Daoy (cell line): ENCODE data around the gene GGA1. TPM values are rescaled to one million over a fixed set of nuclear protein-coding genes. Genes with fewer than 3 reads are reported as not detected.

Experiments
- DNase-seq: peaks from one replicate; pipeline ENCODE4 v3.0.0-alpha.2; 2015; ENCODE audit warnings: low read depth
- total RNA-seq: library from RNA; depleted of rRNA; stranded (reverse); fragments of >200 nt; shearing (Covaris generic); gene quantifications from 2 replicates; pipeline ENCODE4 v1.2.3, GENCODE V29; 2014; rRNA removed

GGA1 gene
- total RNA-seq, 1 experiment from 2014 or later: 34.7 TPM

- DNase-seq: no peak
Measured at GRCh38 chr22:37672920-37673455, 64.4 kb downstream of the GGA1 start.

DNA sequence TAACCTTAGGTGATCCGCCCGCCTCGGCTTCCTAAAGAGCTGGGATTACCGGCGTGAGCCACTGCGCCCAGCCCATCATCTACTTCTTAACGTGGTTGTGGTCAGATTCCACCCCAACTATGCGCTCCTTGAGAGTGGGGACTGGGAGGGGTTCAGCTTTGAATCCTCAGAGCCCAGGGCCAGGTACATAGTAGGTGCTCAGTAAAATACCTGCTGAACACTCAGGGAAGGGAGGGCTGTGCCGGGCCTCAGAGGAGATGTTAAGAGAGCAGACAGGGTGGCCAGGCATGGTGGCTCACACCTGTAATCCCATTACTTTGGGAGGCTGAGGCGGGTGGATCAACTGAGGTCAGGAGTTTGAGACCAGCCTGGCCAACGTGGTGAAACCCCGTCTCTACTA lies 65.6 kb downstream of the GGA1 start:
- no peak for DNase-seq

GRCh38 chr22:37674951-37675929 lies 66.6 kb downstream of the GGA1 start, which contains the start of gene LGALS1:
LGALS1 (plus strand) TSS chr22:37675636; CDS start chr22:37675703, 67 bp downstream.
- DNase-seq: peak; percentile 97

DNA sequence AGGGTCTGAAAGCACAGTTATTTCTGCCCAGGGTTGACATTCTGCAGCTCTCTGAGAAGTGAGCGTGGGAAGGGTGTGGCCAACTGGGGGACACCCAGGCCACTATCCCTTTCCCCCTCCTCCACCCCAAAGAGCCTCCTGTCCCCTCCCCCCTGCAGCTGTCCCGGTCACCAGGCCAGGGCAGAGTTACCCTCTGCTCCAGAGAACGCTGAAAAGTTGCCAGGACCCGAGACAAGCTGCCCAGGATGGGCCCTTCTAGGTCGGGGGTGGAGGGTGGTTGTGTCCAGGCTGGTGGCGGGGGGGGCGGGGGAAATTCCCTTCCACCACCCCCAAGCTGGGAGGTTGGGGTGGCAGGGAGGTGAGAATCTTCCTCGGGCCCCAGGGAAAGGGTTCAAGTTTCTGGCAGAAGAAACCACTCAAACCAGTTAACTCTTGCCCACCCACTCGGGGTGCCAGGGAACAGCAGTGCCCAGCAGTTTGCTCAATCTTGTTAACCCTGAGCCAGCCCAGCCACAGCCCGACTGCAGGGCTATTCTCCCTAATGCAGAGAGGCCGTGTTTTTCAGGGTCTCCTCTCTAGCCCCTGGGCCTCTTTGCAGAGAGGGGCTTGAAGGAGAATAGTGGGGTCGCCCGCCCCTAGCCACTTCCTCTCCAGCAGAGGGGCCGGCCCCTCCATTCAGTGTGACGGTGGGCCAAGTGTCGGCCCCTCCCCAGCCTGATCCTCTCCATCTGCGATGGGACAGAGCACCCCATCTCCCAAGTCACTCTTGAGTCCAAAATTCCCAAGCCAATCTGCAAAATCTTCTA lies 67.5 kb downstream of the GGA1 start:
- DNase-seq: peak; percentile 43

DNA sequence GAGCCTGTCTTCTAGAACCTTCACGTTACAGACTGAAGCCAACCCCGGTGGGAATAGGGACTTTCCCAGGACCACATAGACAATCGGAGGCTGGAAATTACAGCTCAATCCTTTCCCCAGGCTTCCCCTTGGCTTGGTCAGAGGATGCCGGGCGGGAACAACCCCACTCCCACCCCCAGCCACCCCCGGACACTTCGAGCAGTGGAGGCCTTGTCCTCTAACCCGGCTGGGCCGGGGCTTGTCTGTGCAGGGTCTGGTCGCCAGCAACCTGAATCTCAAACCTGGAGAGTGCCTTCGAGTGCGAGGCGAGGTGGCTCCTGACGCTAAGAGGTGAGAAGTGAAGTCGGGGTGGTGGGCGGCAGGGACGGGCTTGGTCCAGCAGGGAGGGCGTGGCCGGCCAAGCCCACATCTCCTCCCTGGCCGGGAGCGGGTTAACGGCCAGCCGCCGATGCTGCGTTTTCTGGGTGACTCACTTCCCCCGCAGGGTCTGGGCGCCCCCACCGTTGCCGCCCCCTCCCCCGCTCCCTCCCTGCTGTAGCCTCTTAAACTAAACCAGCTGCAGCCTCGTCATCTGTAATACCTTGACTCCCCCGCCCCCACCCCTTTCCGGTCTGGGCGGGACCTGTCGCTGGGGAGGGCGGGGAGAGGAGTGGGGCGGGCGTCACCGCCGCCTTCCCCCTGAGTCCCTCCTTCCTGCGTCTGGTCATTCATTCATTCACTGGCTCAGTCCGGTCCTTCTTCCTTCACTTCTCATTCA lies 68.3 kb downstream of the GGA1 start:
- peak; percentile 96 for DNase-seq

DNA sequence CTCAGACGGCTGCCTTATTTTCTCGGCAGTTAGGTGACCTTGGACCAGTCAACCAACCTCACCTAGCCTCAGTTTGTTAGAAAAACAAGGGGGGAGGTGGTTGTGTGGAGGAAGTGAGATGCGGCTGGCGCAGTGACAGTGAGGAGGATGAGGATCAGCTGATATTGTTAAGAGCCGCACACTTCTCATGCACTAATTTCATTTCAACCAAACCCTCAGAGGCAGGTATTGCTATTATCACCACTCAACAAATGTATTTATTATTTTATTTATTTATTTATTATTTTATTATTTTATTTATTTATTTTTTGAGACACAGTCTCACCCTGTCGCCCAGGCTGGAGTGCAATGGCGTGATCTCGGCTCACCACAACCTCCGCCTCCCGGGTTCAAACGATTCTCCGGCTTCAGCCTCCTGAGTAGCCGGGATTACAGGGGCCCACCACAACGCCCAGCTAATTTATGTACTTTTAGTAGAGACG lies 68.9 kb downstream of the GGA1 start:
- DNase-seq: no peak

- no peak for DNase-seq
Measured at GRCh38 chr22:37678372-37678771, 69.7 kb downstream of the GGA1 start.

DNA sequence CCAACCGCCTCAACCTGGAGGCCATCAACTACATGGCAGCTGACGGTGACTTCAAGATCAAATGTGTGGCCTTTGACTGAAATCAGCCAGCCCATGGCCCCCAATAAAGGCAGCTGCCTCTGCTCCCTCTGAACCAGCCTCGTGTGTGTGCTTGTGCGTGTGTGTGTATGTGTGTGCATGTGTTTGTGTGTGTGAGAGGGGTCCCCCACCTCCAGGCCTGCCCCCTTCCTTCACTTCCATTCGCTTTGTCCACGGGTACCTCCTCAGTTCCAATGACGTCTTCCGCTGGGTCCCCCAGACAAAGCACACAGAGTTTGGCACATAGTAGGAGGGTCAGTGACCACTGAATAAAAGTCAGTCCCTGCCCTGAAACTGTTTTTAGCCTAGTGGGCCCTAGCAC lies 71.0 kb downstream of the GGA1 start:
- no peak for DNase-seq

- no peak for DNase-seq
Measured at GRCh38 chr22:37680191-37680851, 71.7 kb downstream of the GGA1 start.

DNA sequence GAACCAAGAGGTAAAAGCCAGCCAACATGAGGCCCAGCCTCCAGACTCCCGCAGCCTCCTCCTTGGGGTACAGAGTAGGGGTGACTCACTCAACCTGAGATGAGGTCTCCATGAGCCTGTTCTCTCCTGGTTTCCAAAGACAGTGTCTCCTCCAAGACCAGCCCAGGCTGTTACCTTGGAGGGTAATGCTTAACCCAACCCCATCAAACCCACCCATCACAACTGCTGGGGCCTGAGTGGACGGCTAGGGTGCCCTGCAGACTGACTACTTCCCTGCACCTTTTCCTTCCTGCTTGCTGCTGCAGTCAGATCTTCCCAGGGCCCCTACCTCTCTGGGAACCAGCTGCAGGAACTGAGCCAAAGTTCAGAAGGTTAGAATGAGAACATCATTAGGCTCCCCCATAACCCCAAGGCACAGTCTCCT lies 72.4 kb downstream of the GGA1 start:
- DNase-seq: peak; percentile 57

DNA sequence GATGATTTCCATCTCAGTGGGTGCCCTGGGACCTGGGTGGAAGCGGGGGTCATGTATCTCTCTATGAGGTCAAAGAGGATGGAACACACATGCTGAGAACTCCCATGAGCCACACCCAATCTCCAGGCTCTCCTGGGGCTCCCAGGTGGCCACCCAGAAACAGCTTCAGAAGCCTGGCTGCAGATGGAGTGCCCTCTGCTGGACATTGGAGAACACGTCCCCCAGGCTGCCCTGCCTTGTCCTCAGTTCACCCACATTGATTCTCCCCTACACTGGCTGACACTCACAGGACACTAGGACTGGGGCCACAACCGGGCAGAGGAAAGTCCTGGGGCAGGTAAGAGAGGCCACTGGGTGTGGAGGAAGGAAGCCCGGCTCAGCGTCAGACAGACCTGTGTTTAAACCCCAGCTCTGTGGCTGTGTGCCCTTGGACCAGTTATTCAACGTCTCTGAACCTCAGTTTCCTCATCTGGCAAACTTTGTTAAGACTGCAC lies 73.0 kb downstream of the GGA1 start:
- peak; percentile 83 for DNase-seq

Other genes starting within 250 kb of the GGA1 start
- 2.0 and 2.3 TPM in 2 replicates for gene ELFN2, start 181.4 kb upstream of the GGA1 start, total RNA-seq
- gene MFNG, start 122.5 kb upstream of the GGA1 start, total RNA-seq: 2.4 and 3.0 TPM in 2 replicates
- gene CARD10, start 89.4 kb upstream of the GGA1 start, total RNA-seq: 24.0 and 25.9 TPM in 2 replicates
- 11.8 and 13.1 TPM in 2 replicates for gene CDC42EP1, start 48.4 kb upstream of the GGA1 start, total RNA-seq
- not detected in 2 replicates for gene LGALS2, start 28.7 kb upstream of the GGA1 start, total RNA-seq
- gene SH3BP1, start 30.8 kb downstream of the GGA1 start, total RNA-seq: 3.4 and 5.7 TPM in 2 replicates
- gene PDXP, start 49.9 kb downstream of the GGA1 start, total RNA-seq: 29.2 and 32.0 TPM in 2 replicates
- 3,366 and 4,590 TPM in 2 replicates for gene LGALS1, start 66.8 kb downstream of the GGA1 start, total RNA-seq
- gene NOL12, start 77.5 kb downstream of the GGA1 start, total RNA-seq: 71.4 and 92.3 TPM in 2 replicates
- gene TRIOBP, start 88.2 kb downstream of the GGA1 start, total RNA-seq: 42.9 and 45.3 TPM in 2 replicates
- gene GCAT, start 199.1 kb downstream of the GGA1 start, total RNA-seq: 44.5 and 44.9 TPM in 2 replicates
- not detected in 2 replicates for gene GALR3, start 214.5 kb downstream of the GGA1 start, total RNA-seq
- 59.8 and 64.7 TPM in 2 replicates for gene ANKRD54, start 235.5 kb downstream of the GGA1 start, total RNA-seq
- gene EIF3L, start 240.6 kb downstream of the GGA1 start, total RNA-seq: 288 and 343 TPM in 2 replicates